NCI-H460 (cell line): Measurements from ENCODE around the gene KCNC3. TPM values are rescaled to one million over a fixed set of nuclear protein-coding genes. Genes with fewer than 3 reads are reported as not detected.

ENCODE experiments used
- DNase-seq: peaks from one replicate; pipeline ENCODE4 v3.0.0-alpha.2; 2016; ENCODE audit warnings: low read depth; ENCODE audit errors: extremely low read depth
- total RNA-seq: library from RNA; depleted of rRNA; stranded (reverse); fragments of >200 nt; shearing (Covaris generic); gene quantifications from 2 replicates; pipeline ENCODE4 v1.2.3, GENCODE V29; 2014

Gene KCNC3
- total RNA-seq, 1 experiment from 2014 or later = 0.27 TPM

- no peak for DNase-seq
These were observed 16.0 kb downstream of the KCNC3 start for GRCh38 chr19:50312967-50313811.

GRCh38 chr19:50311723-50312635 is 17.2 kb downstream of the KCNC3 start:
- DNase-seq = no peak

GRCh38 chr19:50310759-50311465 is 18.3 kb downstream of the KCNC3 start:
- DNase-seq = no peak

GRCh38 chr19:50309396-50310125 is 19.6 kb downstream of the KCNC3 start:
- DNase-seq = no peak

GRCh38 chr19:50308991-50309390 is 20.2 kb downstream of the KCNC3 start:
- DNase-seq = no peak

GRCh38 chr19:50303558-50303957 is 25.6 kb downstream of the KCNC3 start:
- DNase-seq = no peak

GRCh38 chr19:50301607-50301971 is 27.6 kb downstream of the KCNC3 start:
- DNase-seq = no peak

- peak; percentile 23 for DNase-seq
These were observed 28.2 kb downstream of the KCNC3 start for GRCh38 chr19:50300814-50301606.

GRCh38 chr19:50300051-50300450 is 29.1 kb downstream of the KCNC3 start:
- DNase-seq = no peak

- DNase-seq = no peak
These were observed 35.7 kb downstream of the KCNC3 start for GRCh38 chr19:50293263-50294004.

- DNase-seq = no peak
These were observed 36.9 kb downstream of the KCNC3 start for GRCh38 chr19:50292216-50292827.

GRCh38 chr19:50290775-50291174 is 38.4 kb downstream of the KCNC3 start:
- DNase-seq = no peak

GRCh38 chr19:50290011-50290410 is 39.2 kb downstream of the KCNC3 start:
- no peak for DNase-seq

GRCh38 chr19:50288954-50289353 is 40.2 kb downstream of the KCNC3 start:
- DNase-seq = no peak

- no peak for DNase-seq
These were observed 41.8 kb downstream of the KCNC3 start for GRCh38 chr19:50287331-50287730.

- no peak for DNase-seq
These were observed 42.7 kb downstream of the KCNC3 start for GRCh38 chr19:50286443-50286842.

- DNase-seq = no peak
These were observed 43.3 kb downstream of the KCNC3 start for GRCh38 chr19:50285833-50286232.

GRCh38 chr19:50281491-50281890 is 47.7 kb downstream of the KCNC3 start:
- DNase-seq = no peak
